ENCODE measurements around the gene KCND2. TPM values are rescaled to one million over a fixed set of nuclear protein-coding genes. Genes with fewer than 3 reads are reported as not detected.

KCND2 gene
- total RNA-seq, 2 experiments from 2014 or later: not detected

GRCh38 chr7:120731271-120731670 is 458.3 kb downstream of the KCND2 start:
- CTCF ChIA-PET: no interaction called here

GRCh38 chr7:120732256-120732655 is 459.3 kb downstream of the KCND2 start:
- DNase-seq: no peak
- Mint-ChIP-seq H3K4me3 (no peak overlapping the region), H3K36me3 (ENCODE audit: low read depth) (no peaks in the 10 kb centered on the region), H3K9me3 (no peaks in the 10 kb centered on the region), H3K27ac (no peak overlapping the region), H3K27me3 (ENCODE audit: low read depth) (peaks cover 4% of the 10 kb centered on the region), H3K4me1 (ENCODE audit: low read depth) (no peaks in the 10 kb centered on the region)
- CTCF ChIA-PET: no interaction called here
- intact Hi-C loops (cut with micrococcal nuclease): no loop called here

More at GRCh38 chr7:120731271-120731670, 458.3 kb downstream of the KCND2 start:
- Mint-ChIP-seq H3K4me1 (ENCODE audit: low read depth) (no peaks in the 10 kb centered on the region), H3K27ac (no peak overlapping the region), H3K27me3 (ENCODE audit: low read depth) (peaks cover 4% of the 10 kb centered on the region), H3K4me3 (no peak overlapping the region), H3K9me3 (no peaks in the 10 kb centered on the region), H3K36me3 (ENCODE audit: low read depth) (no peaks in the 10 kb centered on the region)
- DNase-seq: no peak
- intact Hi-C loops (cut with micrococcal nuclease): no loop called here

- Mint-ChIP-seq H3K27ac (no peak overlapping the region), H3K27me3 (ENCODE audit: low read depth) (peaks cover 8% of the 10 kb centered on the region), H3K9me3 (no peaks in the 10 kb centered on the region), H3K4me3 (no peak overlapping the region), H3K36me3 (ENCODE audit: low read depth) (no peaks in the 10 kb centered on the region), H3K4me1 (ENCODE audit: low read depth) (no peaks in the 10 kb centered on the region)
- DNase-seq: no peak
- intact Hi-C loops (cut with micrococcal nuclease): no loop called here
- CTCF ChIA-PET: no interaction called here
Observed at GRCh38 chr7:120733143-120733542, 460.2 kb downstream of the KCND2 start.

- CTCF ChIA-PET: no interaction called here
- Mint-ChIP-seq H3K27me3 (ENCODE audit: low read depth) (peaks cover 8% of the 10 kb centered on the region), H3K36me3 (ENCODE audit: low read depth) (no peaks in the 10 kb centered on the region), H3K9me3 (no peaks in the 10 kb centered on the region), H3K27ac (no peak overlapping the region), H3K4me1 (ENCODE audit: low read depth) (no peaks in the 10 kb centered on the region), H3K4me3 (no peak overlapping the region)
- intact Hi-C loops (cut with micrococcal nuclease): no loop called here
- no peak for DNase-seq
Observed at GRCh38 chr7:120733835-120734234, 460.9 kb downstream of the KCND2 start.

GRCh38 chr7:120735791-120736190 is 462.8 kb downstream of the KCND2 start:
- intact Hi-C loops (cut with micrococcal nuclease): no loop called here
- Mint-ChIP-seq H3K36me3 (ENCODE audit: low read depth) (no peaks in the 10 kb centered on the region), H3K4me1 (ENCODE audit: low read depth) (no peaks in the 10 kb centered on the region), H3K27me3 (ENCODE audit: low read depth) (peaks cover 8% of the 10 kb centered on the region), H3K4me3 (no peak overlapping the region), H3K27ac (no peak overlapping the region), H3K9me3 (no peaks in the 10 kb centered on the region)
- DNase-seq: no peak
- CTCF ChIA-PET: no interaction called here

- CTCF ChIA-PET: no interaction called here
- Mint-ChIP-seq H3K9me3 (no peaks in the 10 kb centered on the region), H3K4me1 (ENCODE audit: low read depth) (no peaks in the 10 kb centered on the region), H3K27ac (no peak overlapping the region), H3K36me3 (ENCODE audit: low read depth) (no peaks in the 10 kb centered on the region), H3K4me3 (no peak overlapping the region), H3K27me3 (ENCODE audit: low read depth) (peaks cover 8% of the 10 kb centered on the region)
- intact Hi-C loops (cut with micrococcal nuclease): no loop called here
- DNase-seq: no peak
Observed at GRCh38 chr7:120738816-120739215, 465.8 kb downstream of the KCND2 start.

- no peak overlapping the region for H3K4me3 Mint-ChIP-seq
- intact Hi-C loops (cut with micrococcal nuclease): no loop called here
- H3K27ac Mint-ChIP-seq: no peak overlapping the region
- H3K9me3 Mint-ChIP-seq: no peaks in the 10 kb centered on the region
- no peak for DNase-seq
- peaks cover 4% of the 10 kb centered on the region for H3K27me3 Mint-ChIP-seq (ENCODE audit: low read depth)
- H3K36me3 Mint-ChIP-seq (ENCODE audit: low read depth): no peaks in the 10 kb centered on the region
- CTCF ChIA-PET: no interaction called here
- no peaks in the 10 kb centered on the region for H3K4me1 Mint-ChIP-seq (ENCODE audit: low read depth)
Observed at GRCh38 chr7:120740348-120740747, 467.4 kb downstream of the KCND2 start.

- Mint-ChIP-seq H3K27ac (no peak overlapping the region), H3K9me3 (no peaks in the 10 kb centered on the region), H3K36me3 (ENCODE audit: low read depth) (no peaks in the 10 kb centered on the region), H3K27me3 (ENCODE audit: low read depth) (peaks cover 4% of the 10 kb centered on the region), H3K4me3 (no peak overlapping the region), H3K4me1 (ENCODE audit: low read depth) (no peaks in the 10 kb centered on the region)
- intact Hi-C loops (cut with micrococcal nuclease): no loop called here
- no peak for DNase-seq
- CTCF ChIA-PET: no interaction called here
Observed at GRCh38 chr7:120741371-120742042, 468.5 kb downstream of the KCND2 start.

- Mint-ChIP-seq H3K27ac (no peak overlapping the region), H3K4me1 (ENCODE audit: low read depth) (no peaks in the 10 kb centered on the region), H3K4me3 (no peak overlapping the region), H3K9me3 (no peaks in the 10 kb centered on the region), H3K27me3 (ENCODE audit: low read depth) (peaks cover 4% of the 10 kb centered on the region), H3K36me3 (ENCODE audit: low read depth) (no peaks in the 10 kb centered on the region)
- intact Hi-C loops (cut with micrococcal nuclease): no loop called here
- CTCF ChIA-PET: no interaction called here
- DNase-seq: no peak
Observed at GRCh38 chr7:120742372-120742771, 469.4 kb downstream of the KCND2 start.

GRCh38 chr7:120743128-120743527 is 470.2 kb downstream of the KCND2 start:
- H3K27me3 Mint-ChIP-seq (ENCODE audit: low read depth): peaks cover under 1% of the 10 kb centered on the region
- H3K4me1 Mint-ChIP-seq (ENCODE audit: low read depth): no peaks in the 10 kb centered on the region
- no peaks in the 10 kb centered on the region for H3K36me3 Mint-ChIP-seq (ENCODE audit: low read depth)
- no peak for DNase-seq
- H3K27ac Mint-ChIP-seq: no peak overlapping the region
- CTCF ChIA-PET: no interaction called here
- H3K9me3 Mint-ChIP-seq: no peaks in the 10 kb centered on the region
- H3K4me3 Mint-ChIP-seq: no peak overlapping the region
- intact Hi-C loops (cut with micrococcal nuclease): no loop called here

GRCh38 chr7:120760050-120760449 is 487.1 kb downstream of the KCND2 start:
- Mint-ChIP-seq H3K4me1 (ENCODE audit: low read depth) (no peaks in the 10 kb centered on the region), H3K27me3 (ENCODE audit: low read depth) (no peaks in the 10 kb centered on the region), H3K9me3 (no peaks in the 10 kb centered on the region), H3K27ac (no peak overlapping the region), H3K36me3 (ENCODE audit: low read depth) (no peaks in the 10 kb centered on the region), H3K4me3 (no peak overlapping the region)
- intact Hi-C loops (cut with micrococcal nuclease): no loop called here
- CTCF ChIA-PET: interaction anchor here (0.5 kb wide), 1 partner anchor 98 kb away, joined by 6 read pairs; the partner anchor contains the start of gene TSPAN12
- no peak for DNase-seq

- no peaks in the 10 kb centered on the region for H3K36me3 Mint-ChIP-seq (ENCODE audit: low read depth)
- no peaks in the 10 kb centered on the region for H3K4me1 Mint-ChIP-seq (ENCODE audit: low read depth)
- intact Hi-C loops (cut with micrococcal nuclease): no loop called here
- CTCF ChIA-PET: interaction anchor here (0.5 kb wide), 1 partner anchor 97 kb away, joined by 6 read pairs; the partner anchor contains the start of gene TSPAN12
- no peak overlapping the region for H3K27ac Mint-ChIP-seq
- H3K4me3 Mint-ChIP-seq: no peak overlapping the region
- H3K9me3 Mint-ChIP-seq: no peaks in the 10 kb centered on the region
- no peak for DNase-seq
- H3K27me3 Mint-ChIP-seq (ENCODE audit: low read depth): no peaks in the 10 kb centered on the region
Observed at GRCh38 chr7:120760851-120761250, 487.9 kb downstream of the KCND2 start.

GRCh38 chr7:120770206-120770605 is 497.2 kb downstream of the KCND2 start:
- Mint-ChIP-seq H3K36me3 (ENCODE audit: low read depth) (no peaks in the 10 kb centered on the region), H3K4me3 (no peak overlapping the region), H3K27me3 (ENCODE audit: low read depth) (no peaks in the 10 kb centered on the region), H3K9me3 (no peaks in the 10 kb centered on the region), H3K27ac (no peak overlapping the region), H3K4me1 (ENCODE audit: low read depth) (no peaks in the 10 kb centered on the region)
- intact Hi-C loops (cut with micrococcal nuclease): no loop called here
- no peak for DNase-seq
- CTCF ChIA-PET: no interaction called here
